IMR-90 (cell line): Measurements from ENCODE around the gene PCDHB11.

Source experiments
- BHLHE40 ChIP-seq: fragments of 150-350 bp; IDR thresholded peaks from 2 replicates; pipeline ENCODE4 v1.6.1; 2016; ENCODE audit warnings: mild to moderate bottlenecking, low read depth, low read length
- CEBPB ChIP-seq: IDR thresholded peaks from 2 replicates; pipeline ENCODE4 v1.6.1; 2012; ENCODE audit warnings: low read depth, low read length, improper control_type of control experiment
- CTCF ChIP-seq: conservative IDR thresholded peaks from 2 replicates; pipeline ENCODE4 v1.5.1; 2012; ENCODE audit warnings: mild to moderate bottlenecking, low read depth, low read length, improper control_type of control experiment
- FOS ChIP-seq: fragments of 150-350 bp; IDR thresholded peaks from 2 replicates; pipeline ENCODE4 v1.6.1; 2016; ENCODE audit warnings: low read depth, low read length
- MXI1 ChIP-seq: IDR thresholded peaks from 2 replicates; pipeline ENCODE4 v1.6.1; 2012; ENCODE audit warnings: low read depth, mild to moderate bottlenecking, low read length, moderate library complexity, borderline replicate concordance
- NFE2L2 ChIP-seq: fragments of 150-350 bp; IDR thresholded peaks from 2 replicates; pipeline ENCODE4 v1.6.1; 2016; ENCODE audit warnings: low read depth, mild to moderate bottlenecking, low read length
- POLR2A ChIP-seq: IDR thresholded peaks from 2 replicates; pipeline ENCODE4 v1.6.1; 2012; ENCODE audit warnings: mild to moderate bottlenecking, low read depth, low read length
- RAD21 ChIP-seq: IDR thresholded peaks from 2 replicates; pipeline ENCODE4 v1.6.1; 2012; ENCODE audit warnings: low read length, improper control_type of control experiment
- RCOR1 ChIP-seq: IDR thresholded peaks from 2 replicates; pipeline ENCODE4 v1.6.1; 2012; ENCODE audit warnings: mild to moderate bottlenecking, low read length, improper control_type of control experiment; ENCODE audit not compliant: insufficient replicate concordance
- RFX5 ChIP-seq: IDR thresholded peaks from 2 replicates; pipeline ENCODE4 v1.8.0; 2012; ENCODE audit warnings: low read depth, mild to moderate bottlenecking, low read length, moderate library complexity
- SMC3 ChIP-seq: fragments of 150-350 bp; IDR thresholded peaks from 2 replicates; pipeline ENCODE4 v1.6.1; 2016; ENCODE audit warnings: low read depth, mild to moderate bottlenecking, antibody characterized with exemption, low read length, moderate library complexity
- TF ChIP-seq, protein P1 (sequence below): fragments of 150-350 bp; IDR thresholded peaks from 2 replicates; pipeline ENCODE4 v1.6.1; 2017; ENCODE audit warnings: mild to moderate bottlenecking, antibody characterized with exemption, low read length, low read depth

GRCh38 chr5:141155540-141156374 lies 43.7 kb upstream of the PCDHB11 start:
- TF ChIP-seq CTCF, result no peak
- no peak for TF ChIP-seq POLR2A
- no peak for TF ChIP-seq MXI1
- TF ChIP-seq, protein P1, sequence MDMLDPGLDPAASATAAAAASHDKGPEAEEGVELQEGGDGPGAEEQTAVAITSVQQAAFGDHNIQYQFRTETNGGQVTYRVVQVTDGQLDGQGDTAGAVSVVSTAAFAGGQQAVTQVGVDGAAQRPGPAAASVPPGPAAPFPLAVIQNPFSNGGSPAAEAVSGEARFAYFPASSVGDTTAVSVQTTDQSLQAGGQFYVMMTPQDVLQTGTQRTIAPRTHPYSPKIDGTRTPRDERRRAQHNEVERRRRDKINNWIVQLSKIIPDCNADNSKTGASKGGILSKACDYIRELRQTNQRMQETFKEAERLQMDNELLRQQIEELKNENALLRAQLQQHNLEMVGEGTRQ, result no peak
- no peak for TF ChIP-seq RAD21
- TF ChIP-seq RFX5, result no peak
- no peak for TF ChIP-seq CEBPB
- TF ChIP-seq FOS, result no peak
- TF ChIP-seq SMC3, result no peak
- TF ChIP-seq BHLHE40, result no peak
- TF ChIP-seq RCOR1, result no peak
- TF ChIP-seq NFE2L2, result no peak
